HEK293T (cell line): ENCODE data around the gene LYPD6B.

Experiments used
- BHLHE40 ChIP-seq: fragments of 450-650 bp; IDR thresholded peaks from 2 replicates; pipeline ENCODE4 v1.6.1; 2016; ENCODE audit warnings: mild to moderate bottlenecking, moderate library complexity, borderline replicate concordance
- FOXA1 ChIP-seq: fragments of 450-650 bp; IDR thresholded peaks from 2 replicates; pipeline ENCODE4 v1.6.1; 2016; ENCODE audit warnings: mild to moderate bottlenecking
- FOXM1 ChIP-seq: fragments of 450-650 bp; IDR thresholded peaks from 2 replicates; pipeline ENCODE4 v1.6.1; 2017; ENCODE audit warnings: mild to moderate bottlenecking, borderline replicate concordance
- L3MBTL2 ChIP-seq: fragments of 450-650 bp; conservative IDR thresholded peaks from 2 replicates; pipeline ENCODE4 v1.6.1; 2016; ENCODE audit warnings: mild to moderate bottlenecking
- NFRKB ChIP-seq: fragments of 450-650 bp; IDR thresholded peaks from 2 replicates; pipeline ENCODE4 v1.6.1; 2016; ENCODE audit warnings: mild to moderate bottlenecking, moderate library complexity
- PKNOX1 ChIP-seq: fragments of 450-650 bp; IDR thresholded peaks from 2 replicates; pipeline ENCODE4 v1.6.1; 2016
- SP1 ChIP-seq: fragments of 450-650 bp; IDR thresholded peaks from 2 replicates; pipeline ENCODE4 v1.6.1; 2017
- SUZ12 ChIP-seq: fragments of 450-650 bp; IDR thresholded peaks from 2 replicates; pipeline ENCODE4 v1.6.1; 2016; ENCODE audit warnings: mild to moderate bottlenecking
- TARDBP ChIP-seq: fragments of 450-650 bp; IDR thresholded peaks from 2 replicates; pipeline ENCODE4 v1.6.1; 2016

- no peak for TF ChIP-seq PKNOX1
- TF ChIP-seq SP1, result no peak
- TF ChIP-seq FOXA1, result no peak
- TF ChIP-seq TARDBP, result no peak
- TF ChIP-seq FOXM1, result no peak
- TF ChIP-seq NFRKB, result no peak
- TF ChIP-seq BHLHE40, result no peak
- no peak for TF ChIP-seq SUZ12
- TF ChIP-seq L3MBTL2, result no peak
Measured at GRCh38 chr2:149093579-149093978, 55.1 kb downstream of the LYPD6B start.
